HepG2 (cell line): Measurements from ENCODE around the gene IL27RA. TPM values are rescaled to one million over a fixed set of nuclear protein-coding genes. Genes with fewer than 3 reads are reported as not detected.

Experiments used
- polyA plus RNA-seq, 8 experiments: library from polyadenylated mRNA; depleted of rRNA in 3 of 8; stranded (reverse) in 7 of 8; unstranded in 1 of 8; fragments of >200 nt; fragmentation: Illumina TruSeq in 4 of 8; extraction: Trizol in 4 of 8; gene quantifications; 2 replicates each; pipeline versions ENCODE4 v1.2.1 to v1.2.3, GENCODE V29; 2011 to 2016; ENCODE audit warnings: low read depth in 4 of 8, missing spikeins in 1 of 8, mixed read lengths in 1 of 8; ENCODE audit not compliant: insufficient read depth in 1 of 8
- total RNA-seq, 5 experiments: library from RNA; depleted of rRNA; stranded (reverse); fragments of >200 nt; fragmentation: Illumina TruSeq; extraction: Trizol; gene quantifications; 2 replicates each; pipeline ENCODE4 v1.2.3, GENCODE V29; 2016; ENCODE audit warnings: low read depth in 1 of 5
- TF ChIP-seq, protein P1 (sequence below): sonication (generic); formaldehyde crosslinking; IDR thresholded peaks from 2 replicates; pipeline ENCODE4 v1.9.0; 2021; ENCODE audit warnings: mild to moderate bottlenecking, missing genetic modification reagents
- TF ChIP-seq, protein P2 (sequence below): sonication (generic); formaldehyde crosslinking; IDR thresholded peaks from 2 replicates; pipeline ENCODE4 v1.4.0; 2020; ENCODE audit warnings: missing genetic modification reagents
- TF ChIP-seq, protein P3 (sequence below): sonication (generic); formaldehyde crosslinking; IDR thresholded peaks from 2 replicates; pipeline ENCODE4 v1.4.0; 2020; ENCODE audit warnings: missing genetic modification reagents, borderline replicate concordance
- TF ChIP-seq, protein P4 (sequence below): sonication (generic); formaldehyde crosslinking; IDR thresholded peaks from 2 replicates; pipeline ENCODE4 v1.8.0; 2022; ENCODE audit warnings: mild to moderate bottlenecking, missing genetic modification reagents
- TF ChIP-seq, protein P5 (sequence below): sonication (generic); formaldehyde crosslinking; IDR thresholded peaks from 2 replicates; pipeline ENCODE4 v1.4.0; 2020; ENCODE audit warnings: missing genetic modification reagents

Gene IL27RA
- total and polyA plus RNA-seq, 2 of the 13 experiments (the other 11 are each of a cell fraction or from before 2014, with no cell fraction given) = 3.5 to 8.1 TPM

DNA sequence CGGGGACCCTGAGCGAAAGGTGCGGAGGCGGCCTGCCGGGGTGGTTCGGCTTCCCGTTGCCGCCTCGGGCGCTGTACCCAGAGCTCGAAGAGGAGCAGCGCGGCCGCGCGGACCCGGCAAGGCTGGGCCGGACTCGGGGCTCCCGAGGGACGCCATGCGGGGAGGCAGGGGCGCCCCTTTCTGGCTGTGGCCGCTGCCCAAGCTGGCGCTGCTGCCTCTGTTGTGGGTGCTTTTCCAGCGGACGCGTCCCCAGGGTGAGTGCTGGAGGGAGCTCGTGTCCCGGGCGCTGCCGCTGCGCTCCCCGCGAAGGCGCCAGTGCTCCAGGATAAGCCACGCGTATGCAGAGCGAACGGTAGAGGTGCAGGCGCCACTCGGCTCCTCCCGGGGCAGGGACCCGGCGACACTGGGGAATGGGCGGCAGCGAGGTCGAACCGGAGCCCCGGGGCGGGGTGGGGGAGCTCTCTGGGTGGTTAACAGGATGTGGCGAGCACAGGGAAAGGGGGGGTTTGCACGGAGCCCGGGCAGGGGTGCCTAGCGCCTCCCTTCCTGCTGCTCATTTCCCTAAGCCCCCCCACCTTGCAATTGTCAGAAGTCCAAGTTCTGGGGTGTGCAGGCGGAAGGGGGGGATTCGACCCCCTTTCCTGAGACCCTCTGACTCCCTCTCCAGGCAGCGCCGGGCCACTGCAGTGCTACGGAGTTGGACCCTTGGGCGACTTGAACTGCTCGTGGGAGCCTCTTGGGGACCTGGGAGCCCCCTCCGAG is at the start of gene IL27RA (continued):
- TF ChIP-seq, protein P1, sequence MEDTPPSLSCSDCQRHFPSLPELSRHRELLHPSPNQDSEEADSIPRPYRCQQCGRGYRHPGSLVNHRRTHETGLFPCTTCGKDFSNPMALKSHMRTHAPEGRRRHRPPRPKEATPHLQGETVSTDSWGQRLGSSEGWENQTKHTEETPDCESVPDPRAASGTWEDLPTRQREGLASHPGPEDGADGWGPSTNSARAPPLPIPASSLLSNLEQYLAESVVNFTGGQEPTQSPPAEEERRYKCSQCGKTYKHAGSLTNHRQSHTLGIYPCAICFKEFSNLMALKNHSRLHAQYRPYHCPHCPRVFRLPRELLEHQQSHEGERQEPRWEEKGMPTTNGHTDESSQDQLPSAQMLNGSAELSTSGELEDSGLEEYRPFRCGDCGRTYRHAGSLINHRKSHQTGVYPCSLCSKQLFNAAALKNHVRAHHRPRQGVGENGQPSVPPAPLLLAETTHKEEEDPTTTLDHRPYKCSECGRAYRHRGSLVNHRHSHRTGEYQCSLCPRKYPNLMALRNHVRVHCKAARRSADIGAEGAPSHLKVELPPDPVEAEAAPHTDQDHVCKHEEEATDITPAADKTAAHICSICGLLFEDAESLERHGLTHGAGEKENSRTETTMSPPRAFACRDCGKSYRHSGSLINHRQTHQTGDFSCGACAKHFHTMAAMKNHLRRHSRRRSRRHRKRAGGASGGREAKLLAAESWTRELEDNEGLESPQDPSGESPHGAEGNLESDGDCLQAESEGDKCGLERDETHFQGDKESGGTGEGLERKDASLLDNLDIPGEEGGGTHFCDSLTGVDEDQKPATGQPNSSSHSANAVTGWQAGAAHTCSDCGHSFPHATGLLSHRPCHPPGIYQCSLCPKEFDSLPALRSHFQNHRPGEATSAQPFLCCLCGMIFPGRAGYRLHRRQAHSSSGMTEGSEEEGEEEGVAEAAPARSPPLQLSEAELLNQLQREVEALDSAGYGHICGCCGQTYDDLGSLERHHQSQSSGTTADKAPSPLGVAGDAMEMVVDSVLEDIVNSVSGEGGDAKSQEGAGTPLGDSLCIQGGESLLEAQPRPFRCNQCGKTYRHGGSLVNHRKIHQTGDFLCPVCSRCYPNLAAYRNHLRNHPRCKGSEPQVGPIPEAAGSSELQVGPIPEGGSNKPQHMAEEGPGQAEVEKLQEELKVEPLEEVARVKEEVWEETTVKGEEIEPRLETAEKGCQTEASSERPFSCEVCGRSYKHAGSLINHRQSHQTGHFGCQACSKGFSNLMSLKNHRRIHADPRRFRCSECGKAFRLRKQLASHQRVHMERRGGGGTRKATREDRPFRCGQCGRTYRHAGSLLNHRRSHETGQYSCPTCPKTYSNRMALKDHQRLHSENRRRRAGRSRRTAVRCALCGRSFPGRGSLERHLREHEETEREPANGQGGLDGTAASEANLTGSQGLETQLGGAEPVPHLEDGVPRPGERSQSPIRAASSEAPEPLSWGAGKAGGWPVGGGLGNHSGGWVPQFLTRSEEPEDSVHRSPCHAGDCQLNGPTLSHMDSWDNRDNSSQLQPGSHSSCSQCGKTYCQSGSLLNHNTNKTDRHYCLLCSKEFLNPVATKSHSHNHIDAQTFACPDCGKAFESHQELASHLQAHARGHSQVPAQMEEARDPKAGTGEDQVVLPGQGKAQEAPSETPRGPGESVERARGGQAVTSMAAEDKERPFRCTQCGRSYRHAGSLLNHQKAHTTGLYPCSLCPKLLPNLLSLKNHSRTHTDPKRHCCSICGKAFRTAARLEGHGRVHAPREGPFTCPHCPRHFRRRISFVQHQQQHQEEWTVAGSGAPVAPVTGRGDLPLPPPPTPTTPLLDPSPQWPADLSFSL (CRISPR knock-in tag) = no peak
- TF ChIP-seq, protein P2, sequence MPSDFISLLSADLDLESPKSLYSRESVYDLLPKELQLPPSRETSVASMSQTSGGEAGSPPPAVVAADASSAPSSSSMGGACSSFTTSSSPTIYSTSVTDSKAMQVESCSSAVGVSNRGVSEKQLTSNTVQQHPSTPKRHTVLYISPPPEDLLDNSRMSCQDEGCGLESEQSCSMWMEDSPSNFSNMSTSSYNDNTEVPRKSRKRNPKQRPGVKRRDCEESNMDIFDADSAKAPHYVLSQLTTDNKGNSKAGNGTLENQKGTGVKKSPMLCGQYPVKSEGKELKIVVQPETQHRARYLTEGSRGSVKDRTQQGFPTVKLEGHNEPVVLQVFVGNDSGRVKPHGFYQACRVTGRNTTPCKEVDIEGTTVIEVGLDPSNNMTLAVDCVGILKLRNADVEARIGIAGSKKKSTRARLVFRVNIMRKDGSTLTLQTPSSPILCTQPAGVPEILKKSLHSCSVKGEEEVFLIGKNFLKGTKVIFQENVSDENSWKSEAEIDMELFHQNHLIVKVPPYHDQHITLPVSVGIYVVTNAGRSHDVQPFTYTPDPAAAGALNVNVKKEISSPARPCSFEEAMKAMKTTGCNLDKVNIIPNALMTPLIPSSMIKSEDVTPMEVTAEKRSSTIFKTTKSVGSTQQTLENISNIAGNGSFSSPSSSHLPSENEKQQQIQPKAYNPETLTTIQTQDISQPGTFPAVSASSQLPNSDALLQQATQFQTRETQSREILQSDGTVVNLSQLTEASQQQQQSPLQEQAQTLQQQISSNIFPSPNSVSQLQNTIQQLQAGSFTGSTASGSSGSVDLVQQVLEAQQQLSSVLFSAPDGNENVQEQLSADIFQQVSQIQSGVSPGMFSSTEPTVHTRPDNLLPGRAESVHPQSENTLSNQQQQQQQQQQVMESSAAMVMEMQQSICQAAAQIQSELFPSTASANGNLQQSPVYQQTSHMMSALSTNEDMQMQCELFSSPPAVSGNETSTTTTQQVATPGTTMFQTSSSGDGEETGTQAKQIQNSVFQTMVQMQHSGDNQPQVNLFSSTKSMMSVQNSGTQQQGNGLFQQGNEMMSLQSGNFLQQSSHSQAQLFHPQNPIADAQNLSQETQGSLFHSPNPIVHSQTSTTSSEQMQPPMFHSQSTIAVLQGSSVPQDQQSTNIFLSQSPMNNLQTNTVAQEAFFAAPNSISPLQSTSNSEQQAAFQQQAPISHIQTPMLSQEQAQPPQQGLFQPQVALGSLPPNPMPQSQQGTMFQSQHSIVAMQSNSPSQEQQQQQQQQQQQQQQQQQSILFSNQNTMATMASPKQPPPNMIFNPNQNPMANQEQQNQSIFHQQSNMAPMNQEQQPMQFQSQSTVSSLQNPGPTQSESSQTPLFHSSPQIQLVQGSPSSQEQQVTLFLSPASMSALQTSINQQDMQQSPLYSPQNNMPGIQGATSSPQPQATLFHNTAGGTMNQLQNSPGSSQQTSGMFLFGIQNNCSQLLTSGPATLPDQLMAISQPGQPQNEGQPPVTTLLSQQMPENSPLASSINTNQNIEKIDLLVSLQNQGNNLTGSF = 0 out of 2 replicates have a peak, but pooled peaks have one; percentile 51
- TF ChIP-seq, protein P3, sequence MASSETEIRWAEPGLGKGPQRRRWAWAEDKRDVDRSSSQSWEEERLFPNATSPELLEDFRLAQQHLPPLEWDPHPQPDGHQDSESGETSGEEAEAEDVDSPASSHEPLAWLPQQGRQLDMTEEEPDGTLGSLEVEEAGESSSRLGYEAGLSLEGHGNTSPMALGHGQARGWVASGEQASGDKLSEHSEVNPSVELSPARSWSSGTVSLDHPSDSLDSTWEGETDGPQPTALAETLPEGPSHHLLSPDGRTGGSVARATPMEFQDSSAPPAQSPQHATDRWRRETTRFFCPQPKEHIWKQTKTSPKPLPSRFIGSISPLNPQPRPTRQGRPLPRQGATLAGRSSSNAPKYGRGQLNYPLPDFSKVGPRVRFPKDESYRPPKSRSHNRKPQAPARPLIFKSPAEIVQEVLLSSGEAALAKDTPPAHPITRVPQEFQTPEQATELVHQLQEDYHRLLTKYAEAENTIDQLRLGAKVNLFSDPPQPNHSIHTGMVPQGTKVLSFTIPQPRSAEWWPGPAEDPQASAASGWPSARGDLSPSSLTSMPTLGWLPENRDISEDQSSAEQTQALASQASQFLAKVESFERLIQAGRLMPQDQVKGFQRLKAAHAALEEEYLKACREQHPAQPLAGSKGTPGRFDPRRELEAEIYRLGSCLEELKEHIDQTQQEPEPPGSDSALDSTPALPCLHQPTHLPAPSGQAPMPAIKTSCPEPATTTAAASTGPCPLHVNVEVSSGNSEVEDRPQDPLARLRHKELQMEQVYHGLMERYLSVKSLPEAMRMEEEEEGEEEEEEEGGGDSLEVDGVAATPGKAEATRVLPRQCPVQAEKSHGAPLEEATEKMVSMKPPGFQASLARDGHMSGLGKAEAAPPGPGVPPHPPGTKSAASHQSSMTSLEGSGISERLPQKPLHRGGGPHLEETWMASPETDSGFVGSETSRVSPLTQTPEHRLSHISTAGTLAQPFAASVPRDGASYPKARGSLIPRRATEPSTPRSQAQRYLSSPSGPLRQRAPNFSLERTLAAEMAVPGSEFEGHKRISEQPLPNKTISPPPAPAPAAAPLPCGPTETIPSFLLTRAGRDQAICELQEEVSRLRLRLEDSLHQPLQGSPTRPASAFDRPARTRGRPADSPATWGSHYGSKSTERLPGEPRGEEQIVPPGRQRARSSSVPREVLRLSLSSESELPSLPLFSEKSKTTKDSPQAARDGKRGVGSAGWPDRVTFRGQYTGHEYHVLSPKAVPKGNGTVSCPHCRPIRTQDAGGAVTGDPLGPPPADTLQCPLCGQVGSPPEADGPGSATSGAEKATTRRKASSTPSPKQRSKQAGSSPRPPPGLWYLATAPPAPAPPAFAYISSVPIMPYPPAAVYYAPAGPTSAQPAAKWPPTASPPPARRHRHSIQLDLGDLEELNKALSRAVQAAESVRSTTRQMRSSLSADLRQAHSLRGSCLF (CRISPR knock-in tag) = no peak
- TF ChIP-seq, protein P4, sequence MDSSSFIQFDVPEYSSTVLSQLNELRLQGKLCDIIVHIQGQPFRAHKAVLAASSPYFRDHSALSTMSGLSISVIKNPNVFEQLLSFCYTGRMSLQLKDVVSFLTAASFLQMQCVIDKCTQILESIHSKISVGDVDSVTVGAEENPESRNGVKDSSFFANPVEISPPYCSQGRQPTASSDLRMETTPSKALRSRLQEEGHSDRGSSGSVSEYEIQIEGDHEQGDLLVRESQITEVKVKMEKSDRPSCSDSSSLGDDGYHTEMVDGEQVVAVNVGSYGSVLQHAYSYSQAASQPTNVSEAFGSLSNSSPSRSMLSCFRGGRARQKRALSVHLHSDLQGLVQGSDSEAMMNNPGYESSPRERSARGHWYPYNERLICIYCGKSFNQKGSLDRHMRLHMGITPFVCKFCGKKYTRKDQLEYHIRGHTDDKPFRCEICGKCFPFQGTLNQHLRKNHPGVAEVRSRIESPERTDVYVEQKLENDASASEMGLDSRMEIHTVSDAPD = 0 out of 2 replicates have a peak, but pooled peaks have one; percentile 41
- TF ChIP-seq, protein P5, sequence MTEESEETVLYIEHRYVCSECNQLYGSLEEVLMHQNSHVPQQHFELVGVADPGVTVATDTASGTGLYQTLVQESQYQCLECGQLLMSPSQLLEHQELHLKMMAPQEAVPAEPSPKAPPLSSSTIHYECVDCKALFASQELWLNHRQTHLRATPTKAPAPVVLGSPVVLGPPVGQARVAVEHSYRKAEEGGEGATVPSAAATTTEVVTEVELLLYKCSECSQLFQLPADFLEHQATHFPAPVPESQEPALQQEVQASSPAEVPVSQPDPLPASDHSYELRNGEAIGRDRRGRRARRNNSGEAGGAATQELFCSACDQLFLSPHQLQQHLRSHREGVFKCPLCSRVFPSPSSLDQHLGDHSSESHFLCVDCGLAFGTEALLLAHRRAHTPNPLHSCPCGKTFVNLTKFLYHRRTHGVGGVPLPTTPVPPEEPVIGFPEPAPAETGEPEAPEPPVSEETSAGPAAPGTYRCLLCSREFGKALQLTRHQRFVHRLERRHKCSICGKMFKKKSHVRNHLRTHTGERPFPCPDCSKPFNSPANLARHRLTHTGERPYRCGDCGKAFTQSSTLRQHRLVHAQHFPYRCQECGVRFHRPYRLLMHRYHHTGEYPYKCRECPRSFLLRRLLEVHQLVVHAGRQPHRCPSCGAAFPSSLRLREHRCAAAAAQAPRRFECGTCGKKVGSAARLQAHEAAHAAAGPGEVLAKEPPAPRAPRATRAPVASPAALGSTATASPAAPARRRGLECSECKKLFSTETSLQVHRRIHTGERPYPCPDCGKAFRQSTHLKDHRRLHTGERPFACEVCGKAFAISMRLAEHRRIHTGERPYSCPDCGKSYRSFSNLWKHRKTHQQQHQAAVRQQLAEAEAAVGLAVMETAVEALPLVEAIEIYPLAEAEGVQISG = peak; percentile 50
